ENCODE measurements around the gene CCDC97. TPM values are rescaled to one million over a fixed set of nuclear protein-coding genes. Genes with fewer than 3 reads are reported as not detected.

CCDC97 gene
- total RNA-seq, 1 experiment from 2014 or later = 26.4 TPM

DNA sequence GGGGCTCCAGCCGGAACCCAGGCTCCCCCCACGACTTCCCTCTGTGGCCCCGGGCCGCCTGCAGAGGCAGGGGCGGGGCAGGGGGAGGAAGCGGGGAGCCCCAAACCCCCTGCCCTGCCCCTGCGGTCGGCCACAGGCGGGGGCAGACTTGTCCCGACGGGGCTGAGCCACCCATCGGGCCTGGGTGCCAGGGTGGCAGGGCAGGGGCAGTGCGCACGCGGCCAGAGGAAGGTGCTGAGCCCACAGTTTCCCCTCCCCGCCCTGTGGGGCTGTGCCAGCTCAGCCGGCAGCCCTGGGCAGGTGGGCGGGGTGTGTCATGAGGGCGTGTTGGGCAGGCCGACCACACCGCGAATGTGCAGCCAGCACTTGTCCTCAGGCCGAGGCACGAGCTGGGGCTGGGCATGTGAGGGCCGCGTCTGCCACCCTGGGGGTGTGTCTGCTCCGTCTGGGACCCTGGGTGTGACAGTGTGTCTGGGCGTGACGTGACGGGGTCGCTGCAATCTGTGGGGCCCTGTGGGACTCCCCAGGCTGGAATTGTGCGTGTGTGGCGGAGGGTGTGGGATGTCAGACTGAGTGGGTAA lies 17.7 kb downstream of the CCDC97 start:
- TF ChIP-seq, protein P1, sequence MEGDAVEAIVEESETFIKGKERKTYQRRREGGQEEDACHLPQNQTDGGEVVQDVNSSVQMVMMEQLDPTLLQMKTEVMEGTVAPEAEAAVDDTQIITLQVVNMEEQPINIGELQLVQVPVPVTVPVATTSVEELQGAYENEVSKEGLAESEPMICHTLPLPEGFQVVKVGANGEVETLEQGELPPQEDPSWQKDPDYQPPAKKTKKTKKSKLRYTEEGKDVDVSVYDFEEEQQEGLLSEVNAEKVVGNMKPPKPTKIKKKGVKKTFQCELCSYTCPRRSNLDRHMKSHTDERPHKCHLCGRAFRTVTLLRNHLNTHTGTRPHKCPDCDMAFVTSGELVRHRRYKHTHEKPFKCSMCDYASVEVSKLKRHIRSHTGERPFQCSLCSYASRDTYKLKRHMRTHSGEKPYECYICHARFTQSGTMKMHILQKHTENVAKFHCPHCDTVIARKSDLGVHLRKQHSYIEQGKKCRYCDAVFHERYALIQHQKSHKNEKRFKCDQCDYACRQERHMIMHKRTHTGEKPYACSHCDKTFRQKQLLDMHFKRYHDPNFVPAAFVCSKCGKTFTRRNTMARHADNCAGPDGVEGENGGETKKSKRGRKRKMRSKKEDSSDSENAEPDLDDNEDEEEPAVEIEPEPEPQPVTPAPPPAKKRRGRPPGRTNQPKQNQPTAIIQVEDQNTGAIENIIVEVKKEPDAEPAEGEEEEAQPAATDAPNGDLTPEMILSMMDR (conservative IDR thresholded peaks at IDR 0.05) = no peak
- TF ChIP-seq EZH2 (IDR thresholded peaks at IDR 0.05; ENCODE audit: low read depth) = no peak
- H3K27ac ChIP-seq = no peak overlapping the region
- H4K20me1 ChIP-seq (ENCODE audit: insufficient read depth) = no peaks in the 10 kb centered on the region
- CTCF ChIA-PET = interaction anchor here (0.5 kb wide), 1 partner anchor 124 kb away, joined by 6 read pairs; no protein-coding TSS in a partner anchor
- no peaks in the 10 kb centered on the region for H3K36me3 ChIP-seq (ENCODE audit: low read depth)
- H3K9me3 ChIP-seq (ENCODE audit: insufficient read depth, low read depth) = no peaks in the 10 kb centered on the region
- POLR2A ChIA-PET (ENCODE audit: unreplicated experiment) = interaction anchor here (0.5 kb wide), 2 partner anchors 36 to 64 kb away, joined by 5 to 22 read pairs; partner anchors contain the start of gene B9D2
- no peaks in the 10 kb centered on the region for H3K27me3 ChIP-seq (ENCODE audit: insufficient read depth, low read depth)
- peak; percentile 65 to 92 for DNase-seq
- intact Hi-C loops (cut with micrococcal nuclease; ENCODE audit: unreplicated experiment) = loop anchor here (2.0 to 10.0 kb wide), 2 partner anchors 25 to 247 kb away; partner anchors contain the start of genes CEACAM21 and TGFB1
- H3K4me1 ChIP-seq (replicated peaks; ENCODE audit: insufficient read depth) = peaks cover 16% of the 10 kb centered on the region
- no TSS peak for BruUV-seq (replicated peaks)
- H3K4me3 ChIP-seq = peak overlapping the region; percentile 30; the same call in 1 of the 2 replicates
- no peaks in the 10 kb centered on the region for H3K79me2 ChIP-seq (ENCODE audit: low read depth)
- H3F3A ChIP-seq (ENCODE audit: insufficient read depth, low read depth) = peaks cover 23% of the 10 kb centered on the region
- H2AFZ ChIP-seq = no peak overlapping the region
- H3K4me2 ChIP-seq = peak overlapping the region; percentile 60
- H3K9me2 ChIP-seq (ENCODE audit: insufficient read depth) = no peaks in the 10 kb centered on the region

DNA sequence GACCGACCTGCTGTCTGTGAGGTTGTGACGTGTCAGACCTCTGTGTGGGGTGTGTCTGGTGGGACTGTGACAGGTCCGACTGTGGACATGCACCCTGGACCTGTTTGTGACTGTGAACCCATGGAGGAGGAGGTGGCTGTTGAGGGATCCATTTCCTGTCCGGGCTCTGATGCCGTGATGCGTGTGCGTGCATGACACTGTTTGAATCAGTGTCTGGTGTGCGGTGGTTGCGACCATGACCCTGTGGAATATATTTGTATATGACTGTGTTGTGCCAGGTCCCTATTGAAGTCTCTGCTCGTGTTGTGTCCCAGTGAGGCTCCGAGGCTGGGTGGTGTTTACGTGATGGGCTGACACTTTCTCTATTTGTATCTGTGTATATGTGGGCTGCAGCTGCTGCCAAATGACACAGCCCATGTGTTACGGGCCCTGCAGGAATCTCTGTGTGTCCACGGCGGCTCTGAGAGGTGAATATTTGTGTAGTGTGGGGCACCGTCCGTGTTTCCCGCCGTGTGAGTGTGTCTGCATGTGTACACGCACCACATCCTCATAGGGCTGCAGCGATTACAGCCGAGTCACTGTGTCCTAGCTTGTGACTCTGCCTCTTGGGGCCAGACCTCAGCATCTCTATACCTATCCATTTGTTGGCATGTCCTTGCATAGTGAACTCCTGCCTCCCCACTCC lies 18.3 kb downstream of the CCDC97 start:
- H2AFZ ChIP-seq = no peak overlapping the region
- H3K27ac ChIP-seq = 0 out of 2 replicates have a peak overlapping the region, but pooled peaks have one; percentile 14
- no peaks in the 10 kb centered on the region for H3K27me3 ChIP-seq (ENCODE audit: insufficient read depth, low read depth)
- no peak overlapping the region for H3K4me3 ChIP-seq
- no peaks in the 10 kb centered on the region for H3K36me3 ChIP-seq (ENCODE audit: low read depth)
- no peaks in the 10 kb centered on the region for H3K9me3 ChIP-seq (ENCODE audit: insufficient read depth, low read depth)
- no TSS peak for BruUV-seq (replicated peaks)
- no peak for DNase-seq
- H3F3A ChIP-seq (ENCODE audit: insufficient read depth, low read depth) = peaks cover 17% of the 10 kb centered on the region
- ChIA-PET POLR2A (ENCODE audit: unreplicated experiment) (interaction anchor here (0.5 kb wide), 1 partner anchor 16 kb away, joined by 3 read pairs; no protein-coding TSS in a partner anchor), CTCF (interaction anchor here (0.5 kb wide), 1 partner anchor 124 kb away, joined by 6 read pairs; no protein-coding TSS in a partner anchor)
- peak overlapping the region; percentile 60 for H3K4me2 ChIP-seq
- intact Hi-C loops (cut with micrococcal nuclease; ENCODE audit: unreplicated experiment) = loop anchor here (10.0 kb wide), 1 partner anchor 247 kb away; the partner anchor contains the start of gene CEACAM21
- no peaks in the 10 kb centered on the region for H3K79me2 ChIP-seq (ENCODE audit: low read depth)
- TF ChIP-seq, protein P1 (conservative IDR thresholded peaks at IDR 0.05) = no peak
- no peak for TF ChIP-seq EZH2 (IDR thresholded peaks at IDR 0.05; ENCODE audit: low read depth)
- no peaks in the 10 kb centered on the region for H4K20me1 ChIP-seq (ENCODE audit: insufficient read depth)
- peaks cover 16% of the 10 kb centered on the region for H3K4me1 ChIP-seq (replicated peaks; ENCODE audit: insufficient read depth)
- no peaks in the 10 kb centered on the region for H3K9me2 ChIP-seq (ENCODE audit: insufficient read depth)

DNA sequence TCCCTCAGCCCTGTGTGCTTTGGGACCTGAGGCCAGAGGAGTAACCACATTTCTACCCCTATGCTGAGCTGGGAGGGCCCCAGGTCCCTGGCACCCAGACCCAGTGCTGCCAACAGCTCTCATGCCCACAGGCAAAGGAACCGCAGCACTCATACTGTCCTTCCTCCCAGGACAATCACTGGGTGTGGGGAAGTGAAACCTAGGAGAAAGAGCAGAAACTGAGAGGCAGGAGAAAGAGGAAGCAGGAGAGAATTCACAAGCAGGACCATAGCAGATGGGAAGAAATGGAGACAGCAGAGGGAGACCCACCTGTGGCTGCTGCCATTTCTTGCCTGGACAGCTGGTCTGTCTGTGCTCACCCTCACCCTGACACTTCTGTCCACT lies 18.9 kb downstream of the CCDC97 start:
- Histone ChIP-seq H2AFZ (no peak overlapping the region), H3K4me3 (no peak overlapping the region), H3K9me2 (ENCODE audit: insufficient read depth) (no peaks in the 10 kb centered on the region), H3K4me2 (no peak overlapping the region), H3K79me2 (ENCODE audit: low read depth) (no peaks in the 10 kb centered on the region), H4K20me1 (ENCODE audit: insufficient read depth) (no peaks in the 10 kb centered on the region), H3K36me3 (ENCODE audit: low read depth) (no peaks in the 10 kb centered on the region), H3K9me3 (ENCODE audit: insufficient read depth, low read depth) (no peaks in the 10 kb centered on the region), H3K27ac (0 out of 2 replicates have a peak overlapping the region, but pooled peaks have one; percentile 14), H3F3A (ENCODE audit: insufficient read depth, low read depth) (peaks cover 17% of the 10 kb centered on the region), H3K4me1 (replicated peaks; ENCODE audit: insufficient read depth) (peaks cover 16% of the 10 kb centered on the region), H3K27me3 (ENCODE audit: insufficient read depth, low read depth) (no peaks in the 10 kb centered on the region)
- BruUV-seq (replicated peaks) = no TSS peak
- POLR2A ChIA-PET (ENCODE audit: unreplicated experiment) = no interaction called here
- CTCF ChIA-PET = no interaction called here
- no peak for DNase-seq
- TF ChIP-seq, protein P1 (conservative IDR thresholded peaks at IDR 0.05) = no peak
- intact Hi-C loops (cut with micrococcal nuclease; ENCODE audit: unreplicated experiment) = loop anchor here (10.0 kb wide), 1 partner anchor 246 kb away; the partner anchor contains the start of gene CEACAM21
